ENCODE measurements around the gene EIF4B.

- no peak for TF ChIP-seq EP300 (IDR thresholded peaks at IDR 0.05)
- TF ChIP-seq CTCF (IDR thresholded peaks at IDR 0.05): no peak
- TF ChIP-seq POLR2AphosphoS5 (IDR thresholded peaks at IDR 0.05): peak in 3 of 4 donors; percentile 56 to 81 (median 71)
- peak in 1 of 2 donors; percentile 42 for TF ChIP-seq POLR2A (IDR thresholded peaks at IDR 0.05)
Observed at GRCh38 chr12:53045696-53046045, 39.4 kb downstream of the EIF4B start.
